GM12873 (cell line): ENCODE measurements around the gene EN2.

Experiments used
- TF ChIP-seq, protein P1 (sequence below): IDR thresholded peaks from 2 replicates; pipeline ENCODE4 v1.5.1; 2012; ENCODE audit warnings: low read depth, mild to moderate bottlenecking, moderate library complexity, low read length, control low read depth; ENCODE audit not compliant: insufficient read depth; ENCODE audit errors: missing control alignments

Gene EN2

DNA sequence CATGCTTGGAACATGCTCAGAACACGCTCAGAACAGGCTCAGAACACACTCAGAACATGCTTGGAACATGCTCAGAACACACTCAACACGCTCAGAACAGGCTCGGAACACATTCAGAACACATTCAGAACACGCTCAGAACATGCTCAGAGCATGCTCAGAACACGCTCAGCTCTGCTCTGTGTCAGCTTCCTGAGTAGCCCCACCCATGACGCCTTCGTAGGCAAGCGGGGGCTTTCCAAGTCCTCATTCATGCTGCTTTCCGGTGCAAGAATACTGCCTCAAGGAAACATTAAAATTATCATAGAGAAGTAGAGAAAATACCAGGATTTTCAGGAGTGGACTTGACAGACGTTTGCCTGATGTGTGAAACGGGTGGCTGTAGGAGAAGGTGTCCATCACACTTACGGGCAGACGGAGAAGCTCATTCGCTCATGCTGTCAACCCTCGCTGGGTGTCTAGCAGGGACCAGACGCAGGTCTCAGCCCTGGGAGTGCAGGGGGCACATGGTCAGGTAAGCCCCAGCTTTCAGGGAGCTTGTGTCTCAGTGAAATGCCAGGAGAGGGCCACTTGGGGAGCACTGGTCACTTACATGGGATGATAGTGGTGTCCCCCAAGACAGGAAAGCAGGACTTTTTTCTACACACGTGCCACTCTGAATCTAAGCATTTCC lies 24.7 kb downstream of the EN2 start:
- TF ChIP-seq, protein P1, sequence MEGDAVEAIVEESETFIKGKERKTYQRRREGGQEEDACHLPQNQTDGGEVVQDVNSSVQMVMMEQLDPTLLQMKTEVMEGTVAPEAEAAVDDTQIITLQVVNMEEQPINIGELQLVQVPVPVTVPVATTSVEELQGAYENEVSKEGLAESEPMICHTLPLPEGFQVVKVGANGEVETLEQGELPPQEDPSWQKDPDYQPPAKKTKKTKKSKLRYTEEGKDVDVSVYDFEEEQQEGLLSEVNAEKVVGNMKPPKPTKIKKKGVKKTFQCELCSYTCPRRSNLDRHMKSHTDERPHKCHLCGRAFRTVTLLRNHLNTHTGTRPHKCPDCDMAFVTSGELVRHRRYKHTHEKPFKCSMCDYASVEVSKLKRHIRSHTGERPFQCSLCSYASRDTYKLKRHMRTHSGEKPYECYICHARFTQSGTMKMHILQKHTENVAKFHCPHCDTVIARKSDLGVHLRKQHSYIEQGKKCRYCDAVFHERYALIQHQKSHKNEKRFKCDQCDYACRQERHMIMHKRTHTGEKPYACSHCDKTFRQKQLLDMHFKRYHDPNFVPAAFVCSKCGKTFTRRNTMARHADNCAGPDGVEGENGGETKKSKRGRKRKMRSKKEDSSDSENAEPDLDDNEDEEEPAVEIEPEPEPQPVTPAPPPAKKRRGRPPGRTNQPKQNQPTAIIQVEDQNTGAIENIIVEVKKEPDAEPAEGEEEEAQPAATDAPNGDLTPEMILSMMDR, result no peak

- TF ChIP-seq, protein P1, result no peak
Observed at GRCh38 chr7:155483245-155483644, 25.3 kb downstream of the EN2 start.

- TF ChIP-seq, protein P1, result no peak
Observed at GRCh38 chr7:155483868-155484325, 26.0 kb downstream of the EN2 start.

DNA sequence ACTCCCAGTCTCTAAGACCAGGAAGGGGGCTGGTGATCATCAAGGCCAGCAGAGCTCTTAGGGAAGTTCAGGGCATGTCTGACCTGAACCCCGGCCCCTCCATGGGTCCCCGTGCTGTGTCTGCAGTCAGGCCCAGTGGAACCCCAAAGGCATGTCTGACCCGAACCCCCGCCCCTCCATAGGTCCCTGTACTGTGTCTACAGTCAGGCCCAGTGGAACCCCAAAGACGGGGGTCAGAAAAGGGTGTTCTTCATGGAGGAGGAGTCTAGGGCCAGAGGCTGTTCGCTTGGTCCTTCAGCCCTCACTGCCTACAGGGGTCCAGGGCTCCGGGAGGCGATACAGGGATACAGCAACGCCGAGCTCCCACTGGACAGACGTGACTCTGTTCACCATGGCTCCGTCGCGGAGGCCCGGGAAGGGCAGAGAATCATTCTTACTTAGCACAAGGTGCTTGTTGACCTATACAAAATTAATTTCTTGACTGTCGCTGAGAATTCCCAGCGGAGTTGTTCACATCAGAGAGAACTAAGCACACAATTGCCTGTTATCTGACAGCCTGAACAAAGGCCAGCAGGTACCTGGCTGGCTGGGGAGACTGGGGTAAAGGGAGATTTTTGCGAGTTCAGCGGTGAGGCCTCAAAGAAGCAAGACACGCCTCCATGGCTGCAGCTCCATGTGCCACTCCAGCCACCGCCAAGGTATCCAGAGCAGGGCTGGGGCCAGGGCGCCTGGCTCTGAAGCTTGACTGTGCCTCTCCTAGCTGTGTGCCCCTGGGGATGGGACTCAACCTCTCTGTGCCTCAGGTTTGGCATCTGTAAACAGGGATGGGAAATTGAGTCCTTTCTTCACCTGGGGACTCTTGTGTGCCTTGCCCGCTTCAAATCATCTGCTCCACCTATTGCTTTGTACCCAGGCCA lies 26.8 kb downstream of the EN2 start:
- TF ChIP-seq, protein P1, result no peak

- TF ChIP-seq, protein P1, result no peak
Observed at GRCh38 chr7:155486783-155487508, 29.0 kb downstream of the EN2 start.

DNA sequence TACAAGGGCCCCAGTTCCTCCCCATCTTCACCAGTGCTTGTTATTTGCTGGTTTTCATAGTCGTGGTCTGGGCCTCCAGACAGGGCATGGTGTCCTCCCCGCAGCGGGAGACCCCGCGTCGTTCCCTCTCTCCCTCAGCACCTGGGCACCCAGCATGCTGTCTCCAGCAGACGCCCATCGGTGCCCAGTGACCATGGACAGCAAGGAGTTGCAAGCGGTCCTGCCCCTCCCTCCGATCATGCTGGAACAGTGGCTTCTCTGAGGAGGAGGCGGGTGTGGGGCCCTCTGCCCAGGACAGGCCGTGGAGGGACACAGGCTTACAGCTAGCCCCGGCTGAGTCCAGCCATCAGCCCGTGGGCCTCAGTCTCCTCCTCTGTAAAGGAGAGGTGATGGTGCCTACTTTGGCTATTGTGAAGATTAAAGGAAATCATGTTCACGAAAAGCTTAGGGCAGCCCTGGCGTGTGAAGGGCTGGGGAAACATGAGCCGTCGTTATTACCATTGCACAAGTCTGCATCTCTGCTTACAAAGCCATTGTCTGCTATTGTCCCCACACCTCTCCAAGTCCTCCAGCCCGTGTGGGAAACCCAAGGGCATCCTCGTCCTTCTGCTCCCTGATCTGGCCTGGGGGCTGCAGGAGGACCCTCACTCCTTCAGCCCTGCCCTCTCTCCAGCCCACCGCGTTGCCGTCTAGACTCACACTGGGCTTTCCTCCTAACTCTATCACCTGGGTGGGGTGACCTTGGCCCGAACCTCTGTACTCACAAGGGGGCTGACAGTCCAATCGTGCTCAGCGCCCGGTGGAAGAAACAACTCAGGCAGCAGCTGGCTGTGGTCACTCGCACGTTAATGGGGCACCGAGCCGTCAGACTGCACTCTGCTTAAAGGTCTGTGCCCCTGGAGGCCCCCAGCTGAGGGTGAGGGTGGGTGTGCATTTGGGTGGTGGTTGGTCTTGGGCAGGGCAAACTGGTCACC lies 29.9 kb downstream of the EN2 start:
- TF ChIP-seq, protein P1, result no peak
